ENCODE measurements around the gene RGS6. TPM values are rescaled to one million over a fixed set of nuclear protein-coding genes. Genes with fewer than 3 reads are reported as not detected.

RGS6 gene
- total RNA-seq, 1 donor, result 2.5 TPM

DNA sequence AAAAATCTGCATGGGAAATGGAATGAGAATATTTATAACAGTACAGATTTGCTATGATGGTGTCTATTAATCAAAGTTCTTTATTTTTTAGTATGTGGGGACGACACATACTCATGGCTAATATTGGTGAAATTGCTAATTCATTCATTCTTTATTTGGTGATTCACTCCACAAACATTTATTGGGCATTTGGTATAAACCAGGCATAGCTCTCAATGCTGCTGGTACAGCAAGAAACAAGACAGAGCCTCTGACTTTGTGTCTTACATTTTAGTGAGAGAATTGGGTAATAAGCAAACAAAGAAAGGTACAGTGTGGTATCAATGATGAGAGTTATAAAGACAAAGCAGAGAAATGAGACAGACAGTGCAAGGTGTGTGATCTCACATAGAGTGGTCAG lies 129.5 kb downstream of the RGS6 start:
- no peaks in the 10 kb centered on the region for H3K27me3 ChIP-seq (ENCODE audit: insufficient read depth, low read length)
- no peaks in the 10 kb centered on the region for H3K9me3 ChIP-seq (ENCODE audit: low read depth, low read length)
- H3K4me1 ChIP-seq (ENCODE audit: insufficient read depth, low read length), result no peaks in the 10 kb centered on the region
- no peak overlapping the region for H3K4me3 ChIP-seq (ENCODE audit: low read length)

DNA sequence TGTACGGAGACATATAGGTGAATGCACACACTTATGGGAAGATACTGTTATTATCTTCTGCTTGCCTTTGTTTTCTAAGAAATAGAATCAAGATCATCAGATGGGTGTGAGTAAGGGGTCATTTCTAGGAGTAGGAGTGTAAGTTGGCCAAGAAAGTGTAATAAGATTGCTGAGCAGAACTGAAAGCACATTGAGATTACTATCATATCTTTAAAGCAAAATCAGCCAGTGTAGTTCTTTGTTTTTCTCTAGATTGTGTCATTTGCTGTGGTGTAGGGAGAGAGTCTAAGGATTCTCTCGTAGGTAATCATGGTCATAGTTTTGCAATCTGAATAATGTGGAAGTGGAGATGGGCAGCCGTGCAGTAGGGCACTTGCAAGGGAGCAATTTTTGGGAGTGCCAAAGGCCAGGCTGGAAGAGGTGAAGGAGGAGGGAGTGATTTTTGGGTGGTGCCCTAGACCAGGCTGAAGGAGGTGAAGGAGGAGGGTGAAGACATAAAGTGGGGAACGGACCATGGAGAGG lies 131.6 kb downstream of the RGS6 start:
- Histone ChIP-seq H3K4me1 (ENCODE audit: insufficient read depth, low read length) (no peaks in the 10 kb centered on the region), H3K27me3 (ENCODE audit: insufficient read depth, low read length) (no peaks in the 10 kb centered on the region), H3K4me3 (ENCODE audit: low read length) (no peak overlapping the region), H3K9me3 (ENCODE audit: low read depth, low read length) (no peaks in the 10 kb centered on the region)

- no peaks in the 10 kb centered on the region for H3K27me3 ChIP-seq (ENCODE audit: insufficient read depth, low read length)
- H3K4me3 ChIP-seq (ENCODE audit: low read length), result no peak overlapping the region
- H3K9me3 ChIP-seq (ENCODE audit: low read depth, low read length), result no peaks in the 10 kb centered on the region
- no peaks in the 10 kb centered on the region for H3K4me1 ChIP-seq (ENCODE audit: insufficient read depth, low read length)
Measured at GRCh38 chr14:72064501-72064900, 132.3 kb downstream of the RGS6 start.

GRCh38 chr14:72070458-72070857 lies 138.2 kb downstream of the RGS6 start:
- no peaks in the 10 kb centered on the region for H3K4me1 ChIP-seq (ENCODE audit: insufficient read depth, low read length)
- no peak overlapping the region for H3K4me3 ChIP-seq (ENCODE audit: low read length)
- H3K9me3 ChIP-seq (ENCODE audit: low read depth, low read length), result no peaks in the 10 kb centered on the region
- no peaks in the 10 kb centered on the region for H3K27me3 ChIP-seq (ENCODE audit: insufficient read depth, low read length)

GRCh38 chr14:72075649-72076334 lies 143.6 kb downstream of the RGS6 start:
- no peaks in the 10 kb centered on the region for H3K9me3 ChIP-seq (ENCODE audit: low read depth, low read length)
- H3K4me3 ChIP-seq (ENCODE audit: low read length), result no peak overlapping the region
- H3K27me3 ChIP-seq (ENCODE audit: insufficient read depth, low read length), result no peaks in the 10 kb centered on the region
- no peaks in the 10 kb centered on the region for H3K4me1 ChIP-seq (ENCODE audit: insufficient read depth, low read length)

- Histone ChIP-seq H3K4me3 (ENCODE audit: low read length) (no peak overlapping the region), H3K27me3 (ENCODE audit: insufficient read depth, low read length) (no peaks in the 10 kb centered on the region), H3K9me3 (ENCODE audit: low read depth, low read length) (no peaks in the 10 kb centered on the region), H3K4me1 (ENCODE audit: insufficient read depth, low read length) (no peaks in the 10 kb centered on the region)
Measured at GRCh38 chr14:72081137-72081536, 148.9 kb downstream of the RGS6 start.

DNA sequence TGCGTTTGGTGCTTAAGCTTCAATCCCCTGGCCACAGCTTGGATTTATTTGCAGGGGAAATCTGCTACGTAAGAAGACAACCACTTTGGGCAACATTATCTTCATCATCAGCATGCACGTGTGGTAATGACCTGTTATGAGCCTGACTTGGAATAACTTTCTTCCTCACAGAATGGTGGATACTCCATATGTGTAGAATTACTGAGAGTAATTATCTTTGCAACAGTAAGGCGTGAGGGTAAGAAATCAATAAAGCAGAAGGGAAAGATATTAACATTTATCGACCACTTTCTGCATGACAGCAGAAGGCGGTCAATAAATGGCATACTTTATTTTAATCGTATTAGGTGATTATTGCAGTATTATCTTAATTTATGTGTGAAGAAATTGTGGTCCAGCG lies 152.7 kb downstream of the RGS6 start:
- Histone ChIP-seq H3K27me3 (ENCODE audit: insufficient read depth, low read length) (no peaks in the 10 kb centered on the region), H3K9me3 (ENCODE audit: low read depth, low read length) (no peaks in the 10 kb centered on the region)

GRCh38 chr14:72089625-72090024 lies 157.4 kb downstream of the RGS6 start:
- Histone ChIP-seq H3K9me3 (ENCODE audit: low read depth, low read length) (no peaks in the 10 kb centered on the region), H3K27me3 (ENCODE audit: insufficient read depth, low read length) (no peaks in the 10 kb centered on the region), H3K4me3 (ENCODE audit: low read length) (no peak overlapping the region), H3K4me1 (ENCODE audit: insufficient read depth, low read length) (no peaks in the 10 kb centered on the region)

More for the DNA sequence above, 152.7 kb downstream of the RGS6 start:
- Histone ChIP-seq H3K4me3 (ENCODE audit: low read length) (no peak overlapping the region), H3K4me1 (ENCODE audit: insufficient read depth, low read length) (no peaks in the 10 kb centered on the region)

- Histone ChIP-seq H3K4me3 (ENCODE audit: low read length) (no peak overlapping the region), H3K27me3 (ENCODE audit: insufficient read depth, low read length) (no peaks in the 10 kb centered on the region), H3K9me3 (ENCODE audit: low read depth, low read length) (no peaks in the 10 kb centered on the region), H3K4me1 (ENCODE audit: insufficient read depth, low read length) (no peaks in the 10 kb centered on the region)
Measured at GRCh38 chr14:72094844-72095582, 162.8 kb downstream of the RGS6 start.

GRCh38 chr14:72097173-72097783 lies 165.0 kb downstream of the RGS6 start:
- Histone ChIP-seq H3K4me3 (ENCODE audit: low read length) (no peak overlapping the region), H3K4me1 (ENCODE audit: insufficient read depth, low read length) (no peaks in the 10 kb centered on the region), H3K27me3 (ENCODE audit: insufficient read depth, low read length) (no peaks in the 10 kb centered on the region), H3K9me3 (ENCODE audit: low read depth, low read length) (no peaks in the 10 kb centered on the region)

- no peaks in the 10 kb centered on the region for H3K4me1 ChIP-seq (ENCODE audit: insufficient read depth, low read length)
- H3K27me3 ChIP-seq (ENCODE audit: insufficient read depth, low read length), result no peaks in the 10 kb centered on the region
- no peak overlapping the region for H3K4me3 ChIP-seq (ENCODE audit: low read length)
- no peaks in the 10 kb centered on the region for H3K9me3 ChIP-seq (ENCODE audit: low read depth, low read length)
Measured at GRCh38 chr14:72098210-72098609, 166.0 kb downstream of the RGS6 start.

DNA sequence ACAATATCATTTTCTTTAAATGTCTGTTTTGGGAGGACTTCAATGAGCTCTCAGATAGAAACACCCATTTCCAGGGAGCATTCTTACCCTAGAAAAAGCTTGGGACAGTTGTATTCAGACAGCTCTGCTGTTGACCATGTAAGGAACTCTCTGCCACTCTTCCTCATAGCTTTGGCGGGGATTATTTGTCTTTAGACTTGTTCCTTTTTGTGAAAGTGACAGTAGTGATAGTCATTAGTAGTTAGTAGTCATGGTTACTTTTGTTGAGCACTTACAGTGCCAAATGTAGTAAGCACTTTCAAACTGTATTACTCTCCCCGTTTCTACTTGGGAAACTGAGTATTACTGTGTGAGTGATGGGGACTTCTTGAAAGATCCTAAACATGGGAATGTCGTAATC lies 167.3 kb downstream of the RGS6 start:
- Histone ChIP-seq H3K4me1 (ENCODE audit: insufficient read depth, low read length) (no peaks in the 10 kb centered on the region), H3K27me3 (ENCODE audit: insufficient read depth, low read length) (no peaks in the 10 kb centered on the region), H3K9me3 (ENCODE audit: low read depth, low read length) (no peaks in the 10 kb centered on the region), H3K4me3 (ENCODE audit: low read length) (no peak overlapping the region)

GRCh38 chr14:72104011-72104613 lies 171.9 kb downstream of the RGS6 start:
- Histone ChIP-seq H3K27me3 (ENCODE audit: insufficient read depth, low read length) (no peaks in the 10 kb centered on the region), H3K4me1 (ENCODE audit: insufficient read depth, low read length) (no peaks in the 10 kb centered on the region), H3K9me3 (ENCODE audit: low read depth, low read length) (no peaks in the 10 kb centered on the region), H3K4me3 (ENCODE audit: low read length) (no peak overlapping the region)

DNA sequence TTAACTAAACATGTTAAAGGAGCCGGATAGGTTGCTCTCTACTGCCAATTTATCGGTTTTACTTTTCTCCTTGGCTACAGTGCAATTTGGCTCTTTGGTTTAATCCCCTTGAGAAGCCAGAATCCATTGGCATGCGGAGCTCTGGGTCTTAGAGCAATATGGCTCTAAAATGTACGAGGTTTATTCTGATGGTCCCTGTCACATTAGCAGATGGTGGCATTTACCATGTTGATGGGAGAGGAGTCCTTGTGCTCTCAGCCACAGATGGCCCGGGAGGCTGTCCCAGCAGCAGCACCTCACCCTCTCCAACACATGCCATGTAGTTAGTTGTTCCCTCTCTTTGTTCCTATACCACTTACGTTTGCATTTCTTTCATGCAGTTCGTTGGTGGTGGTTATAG lies 179.7 kb downstream of the RGS6 start:
- Histone ChIP-seq H3K4me3 (ENCODE audit: low read length) (no peak overlapping the region), H3K27me3 (ENCODE audit: insufficient read depth, low read length) (no peaks in the 10 kb centered on the region), H3K4me1 (ENCODE audit: insufficient read depth, low read length) (no peaks in the 10 kb centered on the region), H3K9me3 (ENCODE audit: low read depth, low read length) (no peaks in the 10 kb centered on the region)

DNA sequence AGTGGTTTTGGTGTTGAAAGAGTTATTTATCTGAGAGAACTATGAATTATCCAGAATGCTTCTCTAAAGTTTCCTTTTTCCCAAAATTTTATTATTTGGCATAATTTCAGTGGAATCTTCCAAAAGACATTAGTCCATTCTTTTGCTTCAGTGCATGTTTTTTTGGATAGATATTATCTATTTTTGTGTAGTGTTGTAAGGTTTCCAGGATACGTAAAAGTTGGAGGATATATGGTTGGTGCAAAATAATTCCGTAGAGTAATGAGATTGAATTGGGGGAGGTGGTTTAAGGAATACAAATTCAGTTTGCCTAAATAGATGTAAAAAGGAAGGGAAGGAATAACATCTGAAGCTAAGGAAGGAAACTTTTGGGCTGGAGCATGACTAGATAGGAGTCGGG lies 186.6 kb downstream of the RGS6 start:
- H3K4me3 ChIP-seq (ENCODE audit: low read length), result no peak overlapping the region
- no peaks in the 10 kb centered on the region for H3K9me3 ChIP-seq (ENCODE audit: low read depth, low read length)
- no peaks in the 10 kb centered on the region for H3K27me3 ChIP-seq (ENCODE audit: insufficient read depth, low read length)
- H3K4me1 ChIP-seq (ENCODE audit: insufficient read depth, low read length), result no peaks in the 10 kb centered on the region
